Transverse colon (tissue), 4 donors: ENCODE results near the gene LDLRAD4. TPM values are rescaled to one million over a fixed set of nuclear protein-coding genes. Genes with fewer than 3 reads are reported as not detected.

ENCODE experiments used
- DNase-seq: peaks from one replicate; pipeline ENCODE4 v3.0.0-alpha.2; 2019
- H3K27ac ChIP-seq, 4 donors: fragments of 200-600 bp; sonication (generic); 2 replicates each; pipeline ENCODE4 v1.5.1; 2016 to 2018; ENCODE audit warnings: inconsistent platforms in 4 of 4
- H3K27me3 ChIP-seq: fragments of 200-600 bp; sonication (generic); 2 replicates; pipeline ENCODE4 v1.5.1; 2017; ENCODE audit warnings: inconsistent platforms
- H3K36me3 ChIP-seq, 4 donors: fragments of 200-600 bp; sonication (generic); 2 replicates each; pipeline ENCODE4 v1.5.1; 2017 to 2019; ENCODE audit warnings: inconsistent platforms in 4 of 4
- H3K4me1 ChIP-seq, 4 donors: fragments of 200-600 bp; sonication (generic); 2 replicates each; pipeline ENCODE4 v1.5.1; 2017 to 2020; ENCODE audit warnings: inconsistent platforms in 4 of 4
- H3K4me3 ChIP-seq, 4 donors: fragments of 200-600 bp; sonication (generic); 1 replicate in 1 of 4; 2 replicates in 3 of 4; pipeline versions ENCODE4 v1.5.1 to v1.6.1; 2017 to 2019; ENCODE audit warnings: inconsistent platforms in 4 of 4
- H3K9me3 ChIP-seq, 2 donors: fragments of 200-600 bp; sonication (generic); 2 replicates each; pipeline ENCODE4 v1.5.1; 2017 to 2019; ENCODE audit warnings: inconsistent platforms in 2 of 2
- CTCF ChIP-seq, 5 experiments: fragments of 200-600 bp in 3 of 5; fragments of 450-650 bp in 2 of 5; sonication (generic) in 3 of 5; IDR thresholded peaks; 1 replicate in 2 of 5; 2 replicates in 3 of 5; pipeline ENCODE4 v1.5.1; 2016 to 2017; ENCODE audit warnings: antibody characterized with exemption in 5 of 5, inconsistent platforms in 3 of 5, mild to moderate bottlenecking in 2 of 5, moderate library complexity in 1 of 5
- EP300 ChIP-seq: sonication (generic); formaldehyde crosslinking; IDR thresholded peaks from one replicate; pipeline ENCODE4 v1.6.1; 2017; ENCODE audit warnings: antibody characterized with exemption, low read depth
- POLR2A ChIP-seq: fragments of 450-650 bp; IDR thresholded peaks from one replicate; pipeline ENCODE4 v1.6.1; 2016; ENCODE audit warnings: antibody characterized with exemption, mild to moderate bottlenecking, moderate library complexity
- POLR2AphosphoS5 ChIP-seq, 3 donors: sonication (generic); formaldehyde crosslinking; IDR thresholded peaks; one replicate each; pipeline ENCODE4 v1.6.1; 2016; ENCODE audit warnings: antibody characterized with exemption in 3 of 3
- WGBS, 2 donors: methylation state at CpG; one replicate each; pipeline ENCODE4 v1.1.5; 2018; ENCODE audit warnings: low coverage in 1 of 2; 5-methylcytosine and 5-hydroxymethylcytosine counted together
- in situ Hi-C, 4 donors: fragments of 200-750 bp; cut with MboI; loops; one replicate each; pipeline versions ENCODE4 v1.15.0 to v1.15.1; 2017; ENCODE audit warnings: low sequenced_read_pairs in 3 of 4, low pct_ligation_motif_present in 1 of 4, low pct_unique_long_range_greater_than_20kb in 1 of 4
- intact Hi-C: fragments of 100-400 bp; cut with DNase I; formaldehyde crosslinking; loops from one replicate; pipeline ENCODE4 v1.15.1; 2023; ENCODE audit warnings: low total_unique reads
- total RNA-seq, 4 donors: library from RNA; depleted of rRNA; stranded (reverse); fragments of >200 nt; gene quantifications; one replicate each; pipeline ENCODE4 v1.1.0, GENCODE V29; 2016

LDLRAD4 gene
- total RNA-seq, 4 donors from 2014 or later, result 34.8 to 277 (median 60.6) TPM

GRCh38 chr18:13437796-13438506, 219.4 kb downstream of the LDLRAD4 start:
- DNase-seq, result peak; percentile 40
- TF ChIP-seq POLR2A (no peak), EP300 (no peak), POLR2AphosphoS5 (IDR thresholded peaks at IDR 0.05) (no peak), CTCF (IDR thresholded peaks at IDR 0.05) (no peak)
- intact Hi-C loops (no loop called here), in situ Hi-C loops (loop anchor here in 1 of 4 donors (25.0 kb wide), 1 partner anchor 99 kb away; no protein-coding TSS in a partner anchor)
- H3K9me3 ChIP-seq, result no peaks in the 10 kb centered on the region
- H3K36me3 ChIP-seq, result no peaks in the 10 kb centered on the region
- H3K27ac ChIP-seq, result peak overlapping the region in 1 of 4 donors; percentile 13
- no peaks in the 10 kb centered on the region for H3K4me1 ChIP-seq
- no peaks in the 10 kb centered on the region for H3K27me3 ChIP-seq
- H3K4me3 ChIP-seq, result no peak overlapping the region
- 84 to 88% methylated on average over 3 to 17 of the region's 17 CpGs for WGBS, 2 donors

- H3K4me3 ChIP-seq, result no peak overlapping the region
- H3K27me3 ChIP-seq, result no peaks in the 10 kb centered on the region
- intact Hi-C loops (no loop called here), in situ Hi-C loops (loop anchor here in 1 of 4 donors (25.0 kb wide), 1 partner anchor 99 kb away; no protein-coding TSS in a partner anchor)
- H3K36me3 ChIP-seq, result no peaks in the 10 kb centered on the region
- TF ChIP-seq CTCF (IDR thresholded peaks at IDR 0.05), result no peak
- TF ChIP-seq EP300, result no peak
- no peak for TF ChIP-seq POLR2AphosphoS5 (IDR thresholded peaks at IDR 0.05)
- TF ChIP-seq POLR2A, result no peak
- no peak for DNase-seq
- WGBS, 2 donors, result 80 to 88% methylated on average over 1 to 4 of the region's 4 CpGs
- no peaks in the 10 kb centered on the region for H3K9me3 ChIP-seq
- H3K27ac ChIP-seq, result no peak overlapping the region
- H3K4me1 ChIP-seq, result no peaks in the 10 kb centered on the region
Measured at GRCh38 chr18:13438507-13439056, 220.0 kb downstream of the LDLRAD4 start.

- intact Hi-C loops, result no loop called here
- H3K27ac ChIP-seq, result no peak overlapping the region
- WGBS, 2 donors, result 90 to 98% methylated on average over 5 to 7 of the region's 7 CpGs
- no peak overlapping the region for H3K4me3 ChIP-seq
- H3K4me1 ChIP-seq, result no peaks in the 10 kb centered on the region
- in situ Hi-C loops, result loop anchor here in 1 of 4 donors (25.0 kb wide), 1 partner anchor 98 kb away; no protein-coding TSS in a partner anchor
- TF ChIP-seq CTCF (IDR thresholded peaks at IDR 0.05) (no peak), POLR2AphosphoS5 (IDR thresholded peaks at IDR 0.05) (no peak), POLR2A (no peak), EP300 (no peak)
- DNase-seq, result no peak
- no peaks in the 10 kb centered on the region for H3K36me3 ChIP-seq
- no peaks in the 10 kb centered on the region for H3K9me3 ChIP-seq
- no peaks in the 10 kb centered on the region for H3K27me3 ChIP-seq
Measured at GRCh38 chr18:13439461-13439860, 220.9 kb downstream of the LDLRAD4 start.

GRCh38 chr18:13440277-13441248, 222.0 kb downstream of the LDLRAD4 start:
- Histone ChIP-seq H3K9me3 (no peaks in the 10 kb centered on the region), H3K27me3 (no peaks in the 10 kb centered on the region), H3K27ac (no peak overlapping the region), H3K4me1 (no peaks in the 10 kb centered on the region), H3K36me3 (no peaks in the 10 kb centered on the region), H3K4me3 (no peak overlapping the region)
- in situ Hi-C loops (loop anchor here in 1 of 4 donors (25.0 kb wide), 1 partner anchor 97 kb away; no protein-coding TSS in a partner anchor), intact Hi-C loops (no loop called here)
- WGBS, 2 donors, result 87 to 90% methylated on average over 5 to 25 of the region's 25 CpGs
- TF ChIP-seq EP300, result no peak
- no peak for TF ChIP-seq POLR2AphosphoS5 (IDR thresholded peaks at IDR 0.05)
- TF ChIP-seq POLR2A, result no peak
- DNase-seq, result no peak
